RWPE2 (cell line): ENCODE measurements around the gene MED22.
"Not testable (repeated sequence)": the region's sequence is repeated elsewhere in the genome, so short reads cannot be mapped to it uniquely, and the experiment has no call there.

ENCODE experiments used
- ATAC-seq: fragments of 200-7000 bp; cut with Tn5 transposase; 3 replicates; pipeline ENCODE4 v1.9.1; 2021; ENCODE audit warnings: low read depth
- DNase-seq: peaks from one replicate; pipeline ENCODE4 v3.0.0-alpha.2; 2020; ENCODE audit warnings: low spot score
- H3K27ac ChIP-seq: fragments of 450-650 bp; 2 replicates; pipeline ENCODE4 v1.5.1; 2017; ENCODE audit warnings: mild to moderate bottlenecking; ENCODE audit not compliant: poor library complexity, severe bottlenecking
- H3K27me3 ChIP-seq: fragments of 250-450 bp; sonication (Bioruptor Pico); 2 replicates; pipeline ENCODE4 v1.5.1; 2021; ENCODE audit warnings: mild to moderate bottlenecking, moderate library complexity; ENCODE audit not compliant: insufficient read depth, poor library complexity, severe bottlenecking
- H3K36me3 ChIP-seq: fragments of 250-450 bp; sonication (Bioruptor Pico); 2 replicates; pipeline ENCODE4 v1.5.1; 2020; ENCODE audit warnings: low read depth, mild to moderate bottlenecking, moderate library complexity
- H3K4me1 ChIP-seq: fragments of 250-450 bp; sonication (Bioruptor Pico); 2 replicates; pipeline ENCODE4 v1.5.1; 2021; ENCODE audit warnings: mild to moderate bottlenecking, moderate library complexity; ENCODE audit not compliant: insufficient read depth, poor library complexity, severe bottlenecking
- H3K4me3 ChIP-seq: fragments of 250-450 bp; sonication (Bioruptor Pico); 2 replicates; pipeline ENCODE4 v1.5.1; 2021; ENCODE audit warnings: mild to moderate bottlenecking, moderate library complexity; ENCODE audit not compliant: severe bottlenecking
- H3K9me3 ChIP-seq: fragments of 250-450 bp; sonication (Bioruptor Pico); 2 replicates; pipeline ENCODE4 v1.5.1; 2021; ENCODE audit warnings: mild to moderate bottlenecking, moderate library complexity; ENCODE audit not compliant: severe bottlenecking
- TF ChIP-seq, protein P1 (sequence below): fragments of 450-650 bp; IDR thresholded peaks from one replicate; pipeline ENCODE4 v1.5.1; 2017; ENCODE audit warnings: mild to moderate bottlenecking, moderate library complexity; ENCODE audit not compliant: poor library complexity, severe bottlenecking

The MED22 gene

DNA sequence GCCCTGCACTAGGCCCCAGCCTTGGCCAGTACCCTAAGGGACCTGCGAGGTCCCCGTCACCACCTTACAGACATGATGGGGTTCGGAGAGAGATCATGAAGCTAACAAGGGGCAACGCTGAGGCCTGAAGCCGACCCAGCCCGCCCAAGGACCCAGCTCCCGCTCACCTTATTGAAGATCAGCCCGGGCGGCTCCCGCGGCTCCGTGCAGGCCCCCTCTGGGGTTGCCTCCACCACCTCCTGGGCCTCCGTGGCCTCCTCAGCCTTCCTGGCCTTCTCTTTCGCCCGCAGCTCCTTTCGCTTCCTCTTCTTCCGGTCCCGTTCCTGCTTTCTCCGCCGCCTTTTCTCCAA is 15.6 kb downstream of the MED22 start:
- H3K4me3 ChIP-seq, result no peak overlapping the region
- no peak overlapping the region for H3K27ac ChIP-seq
- H3K9me3 ChIP-seq, result no peaks in the 10 kb centered on the region
- no peak for DNase-seq
- H3K4me1 ChIP-seq, result no peaks in the 10 kb centered on the region
- no peaks in the 10 kb centered on the region for H3K27me3 ChIP-seq
- H3K36me3 ChIP-seq, result peaks cover 44% of the 10 kb centered on the region
- no peak for ATAC-seq
- TF ChIP-seq, protein P1, sequence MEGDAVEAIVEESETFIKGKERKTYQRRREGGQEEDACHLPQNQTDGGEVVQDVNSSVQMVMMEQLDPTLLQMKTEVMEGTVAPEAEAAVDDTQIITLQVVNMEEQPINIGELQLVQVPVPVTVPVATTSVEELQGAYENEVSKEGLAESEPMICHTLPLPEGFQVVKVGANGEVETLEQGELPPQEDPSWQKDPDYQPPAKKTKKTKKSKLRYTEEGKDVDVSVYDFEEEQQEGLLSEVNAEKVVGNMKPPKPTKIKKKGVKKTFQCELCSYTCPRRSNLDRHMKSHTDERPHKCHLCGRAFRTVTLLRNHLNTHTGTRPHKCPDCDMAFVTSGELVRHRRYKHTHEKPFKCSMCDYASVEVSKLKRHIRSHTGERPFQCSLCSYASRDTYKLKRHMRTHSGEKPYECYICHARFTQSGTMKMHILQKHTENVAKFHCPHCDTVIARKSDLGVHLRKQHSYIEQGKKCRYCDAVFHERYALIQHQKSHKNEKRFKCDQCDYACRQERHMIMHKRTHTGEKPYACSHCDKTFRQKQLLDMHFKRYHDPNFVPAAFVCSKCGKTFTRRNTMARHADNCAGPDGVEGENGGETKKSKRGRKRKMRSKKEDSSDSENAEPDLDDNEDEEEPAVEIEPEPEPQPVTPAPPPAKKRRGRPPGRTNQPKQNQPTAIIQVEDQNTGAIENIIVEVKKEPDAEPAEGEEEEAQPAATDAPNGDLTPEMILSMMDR, result no peak

DNA sequence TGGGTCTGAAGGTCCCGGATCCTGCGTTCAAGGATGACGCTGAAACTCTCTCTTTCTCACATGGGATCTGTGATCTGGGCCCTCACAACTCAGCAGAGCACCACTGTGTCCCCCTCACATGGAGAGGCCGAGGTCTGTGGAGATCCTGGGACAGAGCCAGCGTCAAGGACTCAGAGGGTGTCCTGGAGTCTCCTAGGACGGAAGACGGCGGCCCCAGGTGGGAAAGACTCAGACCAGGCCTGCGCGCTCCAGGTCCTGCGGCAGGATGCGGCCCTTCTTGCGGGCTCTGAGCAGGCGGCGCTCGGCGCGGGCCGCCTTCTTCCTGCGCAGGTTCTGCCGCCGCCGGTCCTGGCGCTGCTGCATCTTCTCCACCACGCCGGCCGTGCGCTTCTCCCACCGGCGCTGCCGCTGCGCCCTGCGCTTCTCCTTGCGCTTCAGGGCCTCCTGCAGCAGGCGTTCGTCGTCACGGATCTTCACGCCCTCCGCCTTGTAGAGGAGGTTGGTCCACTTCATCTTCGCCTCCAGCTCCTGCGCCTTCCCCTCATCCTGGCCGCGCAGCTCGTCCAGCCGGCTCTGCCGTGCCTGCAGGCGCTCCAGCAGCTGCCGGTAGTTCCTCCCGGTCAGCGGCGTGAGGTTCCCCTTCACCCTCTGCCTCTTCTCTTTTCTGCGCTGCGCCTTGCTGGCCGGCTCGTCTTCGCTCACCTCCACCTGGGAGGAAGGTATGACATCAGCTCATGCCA is 16.1 kb downstream of the MED22 start:
- DNase-seq (no peak), ATAC-seq (no peak)
- Histone ChIP-seq H3K36me3 (peaks cover 44% of the 10 kb centered on the region), H3K27me3 (no peaks in the 10 kb centered on the region), H3K27ac (no peak overlapping the region), H3K4me3 (no peak overlapping the region), H3K9me3 (no peaks in the 10 kb centered on the region), H3K4me1 (no peaks in the 10 kb centered on the region)
- TF ChIP-seq, protein P1, result no peak

DNA sequence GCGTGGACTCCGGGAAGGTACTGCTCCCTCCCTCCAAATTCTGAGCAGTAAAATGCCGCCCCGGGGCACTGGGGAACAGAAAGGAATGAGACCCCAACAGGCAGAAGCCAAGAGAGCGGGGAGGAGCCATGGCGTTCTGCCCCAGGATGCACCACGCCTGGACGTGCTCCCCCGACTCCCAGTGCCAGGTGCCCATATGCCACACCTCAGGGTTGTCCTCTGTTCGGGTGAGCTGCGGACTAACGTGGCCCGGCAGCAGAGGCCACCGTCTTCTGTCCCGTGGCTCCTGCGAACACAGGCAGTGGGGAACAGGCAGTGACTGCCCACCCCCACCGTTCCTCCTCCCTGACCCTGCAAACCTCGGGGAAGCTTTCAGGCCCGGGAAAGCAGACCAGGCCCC is 16.7 kb downstream of the MED22 start:
- ATAC-seq, result no peak
- no peak for DNase-seq
- TF ChIP-seq, protein P1, result no peak
- H3K4me3 ChIP-seq, result no peak overlapping the region
- no peaks in the 10 kb centered on the region for H3K4me1 ChIP-seq
- H3K27ac ChIP-seq, result no peak overlapping the region
- peaks cover 44% of the 10 kb centered on the region for H3K36me3 ChIP-seq
- H3K27me3 ChIP-seq, result no peaks in the 10 kb centered on the region
- no peaks in the 10 kb centered on the region for H3K9me3 ChIP-seq

DNA sequence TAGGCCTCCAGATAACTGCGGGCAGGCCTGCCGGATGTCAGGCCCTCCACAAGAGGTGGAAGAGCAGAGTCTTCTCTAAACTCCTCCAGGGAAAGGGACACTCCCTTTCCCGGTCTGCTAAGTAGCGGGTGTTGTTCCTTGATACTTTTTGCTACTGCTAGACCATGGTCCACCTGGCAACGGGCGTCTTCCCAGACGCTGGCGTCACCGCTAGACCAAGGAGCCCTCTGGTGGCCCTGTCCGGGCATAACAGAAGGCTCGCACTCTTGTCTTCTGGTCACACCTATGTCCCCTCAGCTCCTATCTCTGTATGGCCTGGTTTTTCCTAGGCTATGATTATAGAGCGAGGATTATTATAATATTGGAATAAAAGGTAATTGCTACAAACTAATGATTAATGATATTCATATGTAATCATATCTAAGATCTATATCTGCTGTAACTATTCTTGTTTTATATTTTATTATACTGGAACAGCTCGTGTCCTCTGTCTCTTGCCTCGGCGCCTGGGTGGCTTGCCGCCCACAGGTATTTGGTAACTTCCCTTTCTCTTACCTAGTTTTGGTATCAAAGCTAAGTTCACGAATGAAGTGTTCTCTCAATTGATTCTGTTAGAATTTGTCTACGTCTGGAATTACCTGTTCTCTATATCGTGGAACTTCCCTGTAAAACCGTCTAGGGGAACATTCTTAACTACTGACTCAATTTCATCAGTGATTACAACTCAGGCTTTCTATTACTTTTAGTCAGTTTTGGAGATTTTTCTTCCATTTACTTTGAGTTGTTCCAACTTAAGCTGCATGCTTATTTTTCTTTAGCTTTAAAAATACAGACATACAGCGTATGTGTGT is 18.4 kb downstream of the MED22 start:
- H3K27me3 ChIP-seq, H3K9me3 ChIP-seq, DNase-seq, H3K4me3 ChIP-seq, H3K4me1 ChIP-seq, H3K27ac ChIP-seq: not testable (repeated sequence)
- TF ChIP-seq, protein P1, result peak; percentile 79
- peak; percentile 55; the same call in 2 of the 3 replicates for ATAC-seq
- H3K36me3 ChIP-seq, result peaks cover 39% of the 10 kb centered on the region
